Measurements from ENCODE around the gene AUTS2. TPM values are rescaled to one million over a fixed set of nuclear protein-coding genes. Genes with fewer than 3 reads are reported as not detected.

AUTS2 gene
- total and polyA plus RNA-seq, 10 of the 15 experiments (the other 5 are each of a cell fraction or from before 2014, with no cell fraction given) = 6.4 to 55.6 (median 21.6) TPM

DNA sequence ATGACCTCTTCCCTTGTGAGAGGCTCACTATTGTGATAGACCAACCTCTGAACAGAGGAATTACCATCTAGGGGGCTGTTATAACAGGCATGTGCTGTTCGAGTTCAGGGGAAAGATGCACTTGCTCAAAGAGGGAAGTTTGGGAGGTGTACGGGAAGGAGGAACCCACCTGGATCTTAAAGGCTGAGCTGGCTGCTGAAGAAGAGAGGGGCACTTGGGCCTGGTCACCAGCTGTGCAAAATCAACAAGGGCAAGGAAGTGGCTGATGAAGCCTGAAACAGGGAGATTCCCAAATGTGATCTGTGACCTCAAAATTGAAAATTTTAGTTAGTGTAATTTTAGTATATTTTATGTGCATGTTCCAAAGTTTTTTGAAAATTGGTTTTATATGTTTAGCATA is 407.2 kb downstream of the AUTS2 start:
- peak; percentile 55 for ATAC-seq
- 0 out of 2 replicates have a peak overlapping the region, but pooled peaks have one; percentile 4 for H2AFZ ChIP-seq (ENCODE audit: control insufficient read depth, low read depth, low read length)
- peak overlapping the region; percentile 83 for H3K4me2 ChIP-seq (ENCODE audit: control insufficient read depth, insufficient read depth)
- ChIA-PET POLR2A (no interaction called here), CTCF (interaction anchor here (0.6 to 1.1 kb wide), 2 partner anchors 35 to 127 kb away, joined by 3 to 4 read pairs; no protein-coding TSS in a partner anchor), RAD21 (ENCODE audit: unreplicated experiment) (interaction anchor here (0.7 to 1.9 kb wide), 3 partner anchors 37 to 96 kb away, joined by 3 to 5 read pairs (median 4); no protein-coding TSS in a partner anchor), SMC1A (ENCODE audit: uncharacterized antibody, unreplicated experiment) (interaction anchor here (1.0 to 2.0 kb wide), 9 partner anchors 10 to 180 kb away, joined by 3 to 12 read pairs (median 4); no protein-coding TSS in a partner anchor)
- H3K4me3 ChIP-seq = peak overlapping the region; percentile 51; the same call in 1 of the 2 replicates
- no peak for FAIRE-seq
- intact Hi-C loops (cut with micrococcal nuclease; ENCODE audit: unreplicated experiment) = no loop called here
- peak overlapping the region; percentile 46; the same call in 1 of the 2 replicates for H3K27ac ChIP-seq (ENCODE audit: control insufficient read depth, insufficient read depth)
- in situ Hi-C loops (cut with MboI) = no loop called here
- no peaks in the 10 kb centered on the region for H3K27me3 ChIP-seq (replicated peaks in 1 of 2; ENCODE audit: control insufficient read depth in 2 of 2, insufficient read depth in 2 of 2, low read length in 1 of 2)
- no peak overlapping the region; the same call in 1 of the 2 replicates for H3K9ac ChIP-seq (ENCODE audit: control insufficient read depth, insufficient read depth, low read length)
- peaks cover 14% of the 10 kb centered on the region for H3K4me1 ChIP-seq (ENCODE audit: control insufficient read depth, insufficient read depth, low read length)
- WGBS (ENCODE audit: insufficient coverage, insufficient replicate concordance, low lambda C conversion rate, missing lambda C conversion rate) = 49% methylated on average over 2 of the region's 2 CpGs
- no peak for DNase-seq (ENCODE audit: low read depth, low spot score)
- no peaks in the 10 kb centered on the region for H3K79me2 ChIP-seq (ENCODE audit: control insufficient read depth, insufficient read depth, low read length)
- TF ChIP-seq JUNB (IDR thresholded peaks at IDR 0.05) (no peak), STAT1 (conservative IDR thresholded peaks at IDR 0.05) (no peak), GATAD2B (conservative IDR thresholded peaks at IDR 0.05; ENCODE audit: low read depth) (no peak), SREBF2 (IDR thresholded peaks at IDR 0.05; ENCODE audit: low read length) (no peak), TARDBP (IDR thresholded peaks at IDR 0.05; ENCODE audit: borderline replicate concordance) (no peak), ZNF274 (IDR thresholded peaks at IDR 0.05; ENCODE audit: insufficient read depth, insufficient read length) (no peak), PAX8 (IDR thresholded peaks at IDR 0.05) (no peak)
- TF ChIP-seq, protein P1, sequence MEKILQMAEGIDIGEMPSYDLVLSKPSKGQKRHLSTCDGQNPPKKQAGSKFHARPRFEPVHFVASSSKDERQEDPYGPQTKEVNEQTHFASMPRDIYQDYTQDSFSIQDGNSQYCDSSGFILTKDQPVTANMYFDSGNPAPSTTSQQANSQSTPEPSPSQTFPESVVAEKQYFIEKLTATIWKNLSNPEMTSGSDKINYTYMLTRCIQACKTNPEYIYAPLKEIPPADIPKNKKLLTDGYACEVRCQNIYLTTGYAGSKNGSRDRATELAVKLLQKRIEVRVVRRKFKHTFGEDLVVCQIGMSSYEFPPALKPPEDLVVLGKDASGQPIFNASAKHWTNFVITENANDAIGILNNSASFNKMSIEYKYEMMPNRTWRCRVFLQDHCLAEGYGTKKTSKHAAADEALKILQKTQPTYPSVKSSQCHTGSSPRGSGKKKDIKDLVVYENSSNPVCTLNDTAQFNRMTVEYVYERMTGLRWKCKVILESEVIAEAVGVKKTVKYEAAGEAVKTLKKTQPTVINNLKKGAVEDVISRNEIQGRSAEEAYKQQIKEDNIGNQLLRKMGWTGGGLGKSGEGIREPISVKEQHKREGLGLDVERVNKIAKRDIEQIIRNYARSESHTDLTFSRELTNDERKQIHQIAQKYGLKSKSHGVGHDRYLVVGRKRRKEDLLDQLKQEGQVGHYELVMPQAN (conservative IDR thresholded peaks at IDR 0.05) = no peak
- TF ChIP-seq, protein P2, sequence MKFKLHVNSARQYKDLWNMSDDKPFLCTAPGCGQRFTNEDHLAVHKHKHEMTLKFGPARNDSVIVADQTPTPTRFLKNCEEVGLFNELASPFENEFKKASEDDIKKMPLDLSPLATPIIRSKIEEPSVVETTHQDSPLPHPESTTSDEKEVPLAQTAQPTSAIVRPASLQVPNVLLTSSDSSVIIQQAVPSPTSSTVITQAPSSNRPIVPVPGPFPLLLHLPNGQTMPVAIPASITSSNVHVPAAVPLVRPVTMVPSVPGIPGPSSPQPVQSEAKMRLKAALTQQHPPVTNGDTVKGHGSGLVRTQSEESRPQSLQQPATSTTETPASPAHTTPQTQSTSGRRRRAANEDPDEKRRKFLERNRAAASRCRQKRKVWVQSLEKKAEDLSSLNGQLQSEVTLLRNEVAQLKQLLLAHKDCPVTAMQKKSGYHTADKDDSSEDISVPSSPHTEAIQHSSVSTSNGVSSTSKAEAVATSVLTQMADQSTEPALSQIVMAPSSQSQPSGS (IDR thresholded peaks at IDR 0.05; ENCODE audit: low read length) = no peak
- TF ChIP-seq, protein P3, sequence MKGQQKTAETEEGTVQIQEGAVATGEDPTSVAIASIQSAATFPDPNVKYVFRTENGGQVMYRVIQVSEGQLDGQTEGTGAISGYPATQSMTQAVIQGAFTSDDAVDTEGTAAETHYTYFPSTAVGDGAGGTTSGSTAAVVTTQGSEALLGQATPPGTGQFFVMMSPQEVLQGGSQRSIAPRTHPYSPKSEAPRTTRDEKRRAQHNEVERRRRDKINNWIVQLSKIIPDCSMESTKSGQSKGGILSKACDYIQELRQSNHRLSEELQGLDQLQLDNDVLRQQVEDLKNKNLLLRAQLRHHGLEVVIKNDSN (IDR thresholded peaks at IDR 0.05; ENCODE audit: borderline replicate concordance, extremely low read length, insufficient read depth, low read depth, low read length) = no peak
- TF ChIP-seq, protein P4, sequence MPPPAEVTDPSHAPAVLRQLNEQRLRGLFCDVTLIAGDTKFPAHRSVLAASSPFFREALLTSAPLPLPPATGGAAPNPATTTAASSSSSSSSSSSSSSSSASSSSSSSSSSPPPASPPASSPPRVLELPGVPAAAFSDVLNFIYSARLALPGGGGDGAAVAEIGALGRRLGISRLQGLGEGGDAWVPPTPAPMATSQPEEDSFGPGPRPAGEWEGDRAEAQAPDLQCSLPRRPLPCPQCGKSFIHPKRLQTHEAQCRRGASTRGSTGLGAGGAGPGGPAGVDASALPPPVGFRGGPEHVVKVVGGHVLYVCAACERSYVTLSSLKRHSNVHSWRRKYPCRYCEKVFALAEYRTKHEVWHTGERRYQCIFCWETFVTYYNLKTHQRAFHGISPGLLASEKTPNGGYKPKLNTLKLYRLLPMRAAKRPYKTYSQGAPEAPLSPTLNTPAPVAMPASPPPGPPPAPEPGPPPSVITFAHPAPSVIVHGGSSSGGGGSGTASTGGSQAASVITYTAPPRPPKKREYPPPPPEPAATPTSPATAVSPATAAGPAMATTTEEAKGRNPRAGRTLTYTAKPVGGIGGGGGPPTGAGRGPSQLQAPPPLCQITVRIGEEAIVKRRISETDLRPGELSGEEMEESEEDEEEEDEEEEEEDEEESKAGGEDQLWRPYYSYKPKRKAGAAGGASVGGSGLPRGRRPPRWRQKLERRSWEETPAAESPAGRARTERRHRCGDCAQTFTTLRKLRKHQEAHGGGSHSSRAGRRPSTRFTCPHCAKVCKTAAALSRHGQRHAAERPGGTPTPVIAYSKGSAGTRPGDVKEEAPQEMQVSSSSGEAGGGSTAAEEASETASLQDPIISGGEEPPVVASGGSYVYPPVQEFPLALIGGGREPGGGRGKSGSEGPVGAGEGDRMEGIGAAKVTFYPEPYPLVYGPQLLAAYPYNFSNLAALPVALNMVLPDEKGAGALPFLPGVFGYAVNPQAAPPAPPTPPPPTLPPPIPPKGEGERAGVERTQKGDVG (CRISPR knock-in tag; IDR thresholded peaks at IDR 0.05) = no peak
- no TSS peak for BruUV-seq (replicated peaks)
- no peaks in the 10 kb centered on the region for H3K9me3 ChIP-seq (replicated peaks; ENCODE audit: control insufficient read depth, insufficient read depth, low read length)
- no peaks in the 10 kb centered on the region for H3K36me3 ChIP-seq (ENCODE audit: control insufficient read depth in 2 of 2, insufficient read depth in 2 of 2, low read length in 1 of 2)
- no peaks in the 10 kb centered on the region for H4K20me1 ChIP-seq (ENCODE audit: control insufficient read depth, insufficient read depth)

Measured in GM12878 (cell line).